ENCODE results near the gene ZNF853. TPM values are rescaled to one million over a fixed set of nuclear protein-coding genes. Genes with fewer than 3 reads are reported as not detected.

ZNF853 gene
- total RNA-seq, 1 donor = under 0.01 TPM

DNA sequence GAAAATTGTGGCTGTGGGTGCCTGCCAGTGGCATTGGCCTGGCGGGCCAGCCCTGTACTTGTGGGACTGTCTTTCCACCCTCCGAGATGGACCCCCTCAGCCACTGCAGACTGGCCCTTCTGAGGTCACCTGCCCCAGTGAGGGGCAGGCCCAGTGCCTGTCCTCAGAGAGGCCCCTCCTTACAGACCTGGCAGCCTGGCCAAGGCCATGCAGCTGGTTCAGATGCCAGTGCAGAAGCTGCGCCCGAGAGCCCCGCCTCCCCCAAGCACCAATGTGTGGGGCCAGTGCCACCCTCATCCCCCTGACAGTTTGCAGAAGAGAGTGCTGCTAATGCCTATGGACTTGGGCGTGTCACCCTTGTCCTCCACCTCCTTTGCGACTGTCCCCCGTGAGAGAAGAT lies 31.7 kb downstream of the ZNF853 start:
- Histone ChIP-seq H4K20me1 (ENCODE audit: insufficient read depth, low read length) (peaks cover 22% of the 10 kb centered on the region), H3K79me2 (ENCODE audit: insufficient read depth, low read length) (peaks cover 3% of the 10 kb centered on the region), H3K4me3 (ENCODE audit: insufficient read depth, low read length) (no peak overlapping the region), H3K4me2 (ENCODE audit: insufficient read depth, low read length) (no peak overlapping the region), H3K36me3 (ENCODE audit: insufficient read depth, low read length) (peaks cover 21% of the 10 kb centered on the region), H3K27ac (ENCODE audit: low read depth, low read length) (no peak overlapping the region), H2AFZ (ENCODE audit: low read length) (no peak overlapping the region), H3K4me1 (ENCODE audit: insufficient read depth, low read length) (no peaks in the 10 kb centered on the region), H3K9me3 (ENCODE audit: low read depth, low read length) (no peaks in the 10 kb centered on the region), H3K27me3 (ENCODE audit: insufficient read depth, low read length) (no peaks in the 10 kb centered on the region)
- no peak for TF ChIP-seq CTCF (IDR thresholded peaks at IDR 0.05; ENCODE audit: extremely low read depth, low read depth, low read length)
- DNase-seq (ENCODE audit: insufficient read length, low spot score, missing footprints) = peak; percentile 87

DNA sequence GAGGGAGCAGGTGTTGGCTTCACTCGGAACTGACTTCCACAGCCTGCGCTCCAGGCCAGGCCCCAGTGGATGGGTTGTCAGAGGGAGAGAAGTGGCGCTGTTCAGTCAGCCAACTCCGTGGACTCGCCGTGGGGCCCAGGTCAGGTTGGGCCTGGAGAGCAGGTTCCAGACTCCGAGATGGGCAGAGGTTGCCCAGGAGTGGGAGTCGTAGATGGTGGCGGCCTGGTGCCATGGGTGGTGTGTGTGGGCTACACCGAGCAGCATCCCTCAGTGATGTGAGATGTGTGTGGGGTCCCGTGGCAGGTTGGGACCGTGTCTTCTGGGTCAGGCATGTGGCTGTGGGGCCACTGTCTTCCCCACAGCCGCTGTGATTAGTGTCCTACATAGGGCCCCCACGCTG lies 32.1 kb downstream of the ZNF853 start:
- Histone ChIP-seq H3K4me1 (ENCODE audit: insufficient read depth, low read length) (no peaks in the 10 kb centered on the region), H2AFZ (ENCODE audit: low read length) (no peak overlapping the region), H4K20me1 (ENCODE audit: insufficient read depth, low read length) (peaks cover 22% of the 10 kb centered on the region), H3K4me3 (ENCODE audit: insufficient read depth, low read length) (no peak overlapping the region), H3K4me2 (ENCODE audit: insufficient read depth, low read length) (no peak overlapping the region), H3K27me3 (ENCODE audit: insufficient read depth, low read length) (no peaks in the 10 kb centered on the region), H3K36me3 (ENCODE audit: insufficient read depth, low read length) (peaks cover 24% of the 10 kb centered on the region), H3K79me2 (ENCODE audit: insufficient read depth, low read length) (peaks cover 3% of the 10 kb centered on the region), H3K27ac (ENCODE audit: low read depth, low read length) (no peak overlapping the region), H3K9me3 (ENCODE audit: low read depth, low read length) (no peaks in the 10 kb centered on the region)
- DNase-seq (ENCODE audit: insufficient read length, low spot score, missing footprints) = peak; percentile 22
- TF ChIP-seq CTCF (IDR thresholded peaks at IDR 0.05; ENCODE audit: extremely low read depth, low read depth, low read length) = no peak

- peaks cover 22% of the 10 kb centered on the region for H4K20me1 ChIP-seq (ENCODE audit: insufficient read depth, low read length)
- H3K4me2 ChIP-seq (ENCODE audit: insufficient read depth, low read length) = no peak overlapping the region
- peaks cover 3% of the 10 kb centered on the region for H3K79me2 ChIP-seq (ENCODE audit: insufficient read depth, low read length)
- TF ChIP-seq CTCF (IDR thresholded peaks at IDR 0.05; ENCODE audit: extremely low read depth, low read depth, low read length) = no peak
- DNase-seq (ENCODE audit: insufficient read length, low spot score, missing footprints) = peak; percentile 74
- H3K36me3 ChIP-seq (ENCODE audit: insufficient read depth, low read length) = peaks cover 26% of the 10 kb centered on the region
- H3K27me3 ChIP-seq (ENCODE audit: insufficient read depth, low read length) = no peaks in the 10 kb centered on the region
- H3K9me3 ChIP-seq (ENCODE audit: low read depth, low read length) = no peaks in the 10 kb centered on the region
- no peaks in the 10 kb centered on the region for H3K4me1 ChIP-seq (ENCODE audit: insufficient read depth, low read length)
- H3K27ac ChIP-seq (ENCODE audit: low read depth, low read length) = no peak overlapping the region
- H3K4me3 ChIP-seq (ENCODE audit: insufficient read depth, low read length) = no peak overlapping the region
- H2AFZ ChIP-seq (ENCODE audit: low read length) = no peak overlapping the region
These were observed 32.8 kb downstream of the ZNF853 start for GRCh38 chr7:6648066-6648814.

GRCh38 chr7:6648815-6649104 lies 33.4 kb downstream of the ZNF853 start:
- no peak overlapping the region for H2AFZ ChIP-seq (ENCODE audit: low read length)
- no peak for TF ChIP-seq CTCF (IDR thresholded peaks at IDR 0.05; ENCODE audit: extremely low read depth, low read depth, low read length)
- H3K36me3 ChIP-seq (ENCODE audit: insufficient read depth, low read length) = peaks cover 26% of the 10 kb centered on the region
- no peak for DNase-seq (ENCODE audit: insufficient read length, low spot score, missing footprints)
- H3K79me2 ChIP-seq (ENCODE audit: insufficient read depth, low read length) = peaks cover 3% of the 10 kb centered on the region
- no peak overlapping the region for H3K27ac ChIP-seq (ENCODE audit: low read depth, low read length)
- no peaks in the 10 kb centered on the region for H3K9me3 ChIP-seq (ENCODE audit: low read depth, low read length)
- H3K4me2 ChIP-seq (ENCODE audit: insufficient read depth, low read length) = no peak overlapping the region
- no peak overlapping the region for H3K4me3 ChIP-seq (ENCODE audit: insufficient read depth, low read length)
- no peaks in the 10 kb centered on the region for H3K27me3 ChIP-seq (ENCODE audit: insufficient read depth, low read length)
- peaks cover 22% of the 10 kb centered on the region for H4K20me1 ChIP-seq (ENCODE audit: insufficient read depth, low read length)
- H3K4me1 ChIP-seq (ENCODE audit: insufficient read depth, low read length) = no peaks in the 10 kb centered on the region
